HCT116 (cell line): Measurements from ENCODE around the gene RFX3.

Experiments used
- ATF3 ChIP-seq: IDR thresholded peaks from 2 replicates; pipeline ENCODE4 v1.6.1; 2012
- CTCF ChIP-seq, 3 experiments: fragments of 200-600 bp in 1 of 3; sonication (generic) in 1 of 3; IDR thresholded peaks in 2 of 3; conservative IDR thresholded peaks in 1 of 3; 2 replicates each; pipeline ENCODE4 v1.5.1; 2012 to 2017; ENCODE audit warnings: low read depth in 2 of 3, low read length in 2 of 3, antibody characterized with exemption in 1 of 3, borderline replicate concordance in 1 of 3, control low read depth in 1 of 3, mild to moderate bottlenecking in 1 of 3, mixed read lengths in 1 of 3, mixed run types in 1 of 3, moderate library complexity in 1 of 3; ENCODE audit not compliant: insufficient read depth in 1 of 3
- SRF ChIP-seq: IDR thresholded peaks from 2 replicates; pipeline ENCODE4 v1.6.1; 2012; ENCODE audit warnings: low read depth

- TF ChIP-seq CTCF (IDR thresholded peaks at IDR 0.05 in 2 of 3, conservative IDR thresholded peaks at IDR 0.05 in 1 of 3; ENCODE audit: borderline replicate concordance in 1 of 3, insufficient read depth in 1 of 3, low read depth in 2 of 3, low read length in 2 of 3): no peak
- TF ChIP-seq ATF3: no peak
- no peak for TF ChIP-seq SRF
Observed at GRCh38 chr9:3285365-3286161, 240.2 kb downstream of the RFX3 start.
